IPS-NIHi11 (cell line): ENCODE results near the gene CD300C.
"Not testable (repeated sequence)": the region's sequence is repeated elsewhere in the genome, so short reads cannot be mapped to it uniquely, and the experiment has no call there.

Experiments used
- DNase-seq: peaks from one replicate; pipeline ENCODE4 v3.0.0; 2012; ENCODE audit warnings: mixed read lengths, low spot score

Gene CD300C

GRCh38 chr17:74545843-74546230, at the start of gene CD300C:
TSS of gene CD300C (minus strand) at chr17:74546115. CDS start at chr17:74545782, 333 bp downstream.
- no peak for DNase-seq

- DNase-seq = no peak
Measured at GRCh38 chr17:74595037-74595750, 49.3 kb upstream of the CD300C start.

GRCh38 chr17:74592087-74592990, 46.4 kb upstream of the CD300C start, which contains the start of gene CD300LD:
TSS of gene CD300LD (minus strand) at chr17:74592283. CDS start at chr17:74592202, 81 bp downstream.
- DNase-seq = no peak

- no peak for DNase-seq
Measured at GRCh38 chr17:74591503-74591902, 45.6 kb upstream of the CD300C start.

GRCh38 chr17:74585711-74586110, 39.8 kb upstream of the CD300C start:
- DNase-seq = no peak

GRCh38 chr17:74584292-74585060, 38.6 kb upstream of the CD300C start:
- DNase-seq = no peak

GRCh38 chr17:74582633-74583032, 36.7 kb upstream of the CD300C start:
- no peak for DNase-seq

- DNase-seq = no peak
Measured at GRCh38 chr17:74579900-74580299, 34.0 kb upstream of the CD300C start.

GRCh38 chr17:74578979-74579378, 33.1 kb upstream of the CD300C start:
- no peak for DNase-seq

GRCh38 chr17:74574489-74575142, 28.7 kb upstream of the CD300C start:
- DNase-seq = no peak

GRCh38 chr17:74573635-74574034, 27.7 kb upstream of the CD300C start:
- not testable (repeated sequence) for DNase-seq

- no peak for DNase-seq
Measured at GRCh38 chr17:74573169-74573568, 27.3 kb upstream of the CD300C start.

GRCh38 chr17:74571621-74572270, 25.8 kb upstream of the CD300C start:
- DNase-seq = no peak

GRCh38 chr17:74569020-74570003, 23.4 kb upstream of the CD300C start:
- DNase-seq = no peak

GRCh38 chr17:74568106-74568873, 22.4 kb upstream of the CD300C start:
- DNase-seq = no peak

GRCh38 chr17:74567397-74567796, 21.5 kb upstream of the CD300C start, which contains the start of gene CD300H:
TSS of gene CD300H (minus strand) at chr17:74567509.
- DNase-seq = no peak

GRCh38 chr17:74566132-74566753, 20.3 kb upstream of the CD300C start:
- peak; percentile 77 for DNase-seq

- DNase-seq = no peak
Measured at GRCh38 chr17:74565126-74565525, 19.2 kb upstream of the CD300C start.

GRCh38 chr17:74563358-74563757, 17.4 kb upstream of the CD300C start:
- DNase-seq = no peak
